Measurements from ENCODE around the gene HJV.

DNA sequence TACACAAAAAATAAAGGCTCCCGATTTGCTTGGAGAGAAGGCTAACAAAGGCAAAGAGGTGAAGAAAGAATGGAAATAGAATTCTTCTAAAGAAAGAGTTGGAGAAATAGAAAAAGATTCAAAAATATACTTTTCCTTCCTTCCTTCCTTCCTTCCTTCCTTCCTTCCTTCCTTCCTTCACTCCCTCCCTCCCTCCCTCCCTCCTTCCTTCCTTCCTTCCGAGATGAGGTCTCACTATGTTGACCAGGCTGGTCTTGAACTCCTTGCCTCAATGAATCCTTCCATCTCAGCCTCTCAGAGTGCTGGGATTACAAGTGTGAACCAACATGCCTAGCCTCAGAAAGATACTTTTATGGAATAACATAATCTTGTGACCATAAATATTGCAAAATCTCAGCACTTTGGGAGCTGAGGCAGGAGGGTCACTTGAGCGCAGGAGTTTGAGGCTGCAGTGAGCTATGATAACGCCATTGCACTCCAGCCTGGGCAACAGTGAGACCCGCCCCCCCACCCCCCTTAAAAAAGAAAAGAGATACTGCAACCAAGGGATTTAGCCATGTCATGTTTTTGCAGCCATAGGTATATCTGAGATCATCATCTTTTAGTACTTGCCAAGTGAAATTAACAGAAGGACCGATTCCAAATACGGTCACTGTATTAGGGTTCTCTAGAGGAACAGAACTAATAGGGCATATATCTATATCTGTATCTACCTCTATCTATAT is 1.0 kb upstream of the HJV start:
- TF ChIP-seq, protein P1, sequence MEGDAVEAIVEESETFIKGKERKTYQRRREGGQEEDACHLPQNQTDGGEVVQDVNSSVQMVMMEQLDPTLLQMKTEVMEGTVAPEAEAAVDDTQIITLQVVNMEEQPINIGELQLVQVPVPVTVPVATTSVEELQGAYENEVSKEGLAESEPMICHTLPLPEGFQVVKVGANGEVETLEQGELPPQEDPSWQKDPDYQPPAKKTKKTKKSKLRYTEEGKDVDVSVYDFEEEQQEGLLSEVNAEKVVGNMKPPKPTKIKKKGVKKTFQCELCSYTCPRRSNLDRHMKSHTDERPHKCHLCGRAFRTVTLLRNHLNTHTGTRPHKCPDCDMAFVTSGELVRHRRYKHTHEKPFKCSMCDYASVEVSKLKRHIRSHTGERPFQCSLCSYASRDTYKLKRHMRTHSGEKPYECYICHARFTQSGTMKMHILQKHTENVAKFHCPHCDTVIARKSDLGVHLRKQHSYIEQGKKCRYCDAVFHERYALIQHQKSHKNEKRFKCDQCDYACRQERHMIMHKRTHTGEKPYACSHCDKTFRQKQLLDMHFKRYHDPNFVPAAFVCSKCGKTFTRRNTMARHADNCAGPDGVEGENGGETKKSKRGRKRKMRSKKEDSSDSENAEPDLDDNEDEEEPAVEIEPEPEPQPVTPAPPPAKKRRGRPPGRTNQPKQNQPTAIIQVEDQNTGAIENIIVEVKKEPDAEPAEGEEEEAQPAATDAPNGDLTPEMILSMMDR (conservative IDR thresholded peaks at IDR 0.05) = no peak
- no peak for TF ChIP-seq ZFX (IDR thresholded peaks at IDR 0.05)
